AG04450 (cell line): ENCODE results near the gene ITFG1. TPM values are rescaled to one million over a fixed set of nuclear protein-coding genes. Genes with fewer than 3 reads are reported as not detected.
"Not testable (repeated sequence)": the region's sequence is repeated elsewhere in the genome, so short reads cannot be mapped to it uniquely, and the experiment has no call there.

ENCODE experiments used
- CTCF ChIA-PET: fragments of 300-600, 350-600 bp; formaldehyde crosslinking; extraction: SDS; loops from one replicate; lab custom pipeline; 2022; ENCODE audit warnings: antibody characterized with exemption, inconsistent platforms; lab: Charles Lee
- POLR2A ChIA-PET: fragments of 350-600 bp; formaldehyde crosslinking; extraction: SDS; loops from one replicate; lab custom pipeline; 2021; ENCODE audit warnings: antibody characterized with exemption, inconsistent platforms; lab: Yijun Ruan, JAX
- DNase-seq: peaks from one replicate; pipeline ENCODE4 v3.0.0-alpha.2; 2011; ENCODE audit warnings: low read depth, low spot score
- H3K27ac ChIP-seq: one replicate; pipeline ENCODE4 v1.5.1; 2012; ENCODE audit warnings: low read depth, low read length, control low read depth
- H3K27me3 ChIP-seq: one replicate; pipeline ENCODE4 v1.6.0; 2012; ENCODE audit warnings: low read length; ENCODE audit not compliant: control insufficient read depth, insufficient read depth
- H3K4me3 ChIP-seq: 2 replicates; pipeline ENCODE4 v1.5.1; 2011; ENCODE audit warnings: mild to moderate bottlenecking, low read depth, low read length, control low read depth
- H3K9me3 ChIP-seq: 2 replicates; pipeline ENCODE4 v1.5.1; 2012; ENCODE audit warnings: low read length; ENCODE audit not compliant: control insufficient read depth, insufficient read depth
- polyA plus RNA-seq: library from polyadenylated mRNA; depleted of rRNA; stranded (reverse); fragments of >200 nt; gene quantifications from 2 replicates; pipeline ENCODE4 v1.2.3, GENCODE V29; 2011
- TF ChIP-seq, protein P1 (sequence below): IDR thresholded peaks from 2 replicates; pipeline ENCODE4 v1.5.1; 2011; ENCODE audit warnings: low read depth, low read length, control low read depth, inconsistent platforms

Gene ITFG1
- polyA plus RNA-seq, 1 experiment: 125 TPM

- Histone ChIP-seq H3K4me3 (no peak overlapping the region), H3K27me3 (no peaks in the 10 kb centered on the region), H3K27ac (no peak overlapping the region), H3K9me3 (no peaks in the 10 kb centered on the region)
- DNase-seq: no peak
- ChIA-PET POLR2A (no interaction called here), CTCF (interaction anchor here (0.8 kb wide), 1 partner anchor 11 kb away, joined by 3 read pairs; no protein-coding TSS in a partner anchor)
- TF ChIP-seq, protein P1, sequence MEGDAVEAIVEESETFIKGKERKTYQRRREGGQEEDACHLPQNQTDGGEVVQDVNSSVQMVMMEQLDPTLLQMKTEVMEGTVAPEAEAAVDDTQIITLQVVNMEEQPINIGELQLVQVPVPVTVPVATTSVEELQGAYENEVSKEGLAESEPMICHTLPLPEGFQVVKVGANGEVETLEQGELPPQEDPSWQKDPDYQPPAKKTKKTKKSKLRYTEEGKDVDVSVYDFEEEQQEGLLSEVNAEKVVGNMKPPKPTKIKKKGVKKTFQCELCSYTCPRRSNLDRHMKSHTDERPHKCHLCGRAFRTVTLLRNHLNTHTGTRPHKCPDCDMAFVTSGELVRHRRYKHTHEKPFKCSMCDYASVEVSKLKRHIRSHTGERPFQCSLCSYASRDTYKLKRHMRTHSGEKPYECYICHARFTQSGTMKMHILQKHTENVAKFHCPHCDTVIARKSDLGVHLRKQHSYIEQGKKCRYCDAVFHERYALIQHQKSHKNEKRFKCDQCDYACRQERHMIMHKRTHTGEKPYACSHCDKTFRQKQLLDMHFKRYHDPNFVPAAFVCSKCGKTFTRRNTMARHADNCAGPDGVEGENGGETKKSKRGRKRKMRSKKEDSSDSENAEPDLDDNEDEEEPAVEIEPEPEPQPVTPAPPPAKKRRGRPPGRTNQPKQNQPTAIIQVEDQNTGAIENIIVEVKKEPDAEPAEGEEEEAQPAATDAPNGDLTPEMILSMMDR: no peak
Measured at GRCh38 chr16:47469227-47469626, 8.4 kb upstream of the ITFG1 start.

GRCh38 chr16:47468070-47468689 lies 7.3 kb upstream of the ITFG1 start:
- POLR2A ChIA-PET, DNase-seq, H3K4me3 ChIP-seq, H3K9me3 ChIP-seq, H3K27ac ChIP-seq, H3K27me3 ChIP-seq, CTCF ChIA-PET: not testable (repeated sequence)

- CTCF ChIA-PET: interaction anchor here (1.3 kb wide), 1 partner anchor 326 kb away, joined by 3 read pairs; no protein-coding TSS in a partner anchor
- POLR2A ChIA-PET: no interaction called here
- Histone ChIP-seq H3K4me3 (no peak overlapping the region), H3K27ac (no peak overlapping the region), H3K27me3 (no peaks in the 10 kb centered on the region), H3K9me3 (no peaks in the 10 kb centered on the region)
- no peak for DNase-seq
- TF ChIP-seq, protein P1: no peak
Measured at GRCh38 chr16:47467501-47467900, 6.6 kb upstream of the ITFG1 start.

GRCh38 chr16:47465919-47466630 lies 5.2 kb upstream of the ITFG1 start:
- no peak overlapping the region for H3K4me3 ChIP-seq
- no peaks in the 10 kb centered on the region for H3K9me3 ChIP-seq
- no peaks in the 10 kb centered on the region for H3K27me3 ChIP-seq
- H3K27ac ChIP-seq: no peak overlapping the region
- TF ChIP-seq, protein P1: no peak
- CTCF ChIA-PET: interaction anchor here (1.0 to 1.3 kb wide), 2 partner anchors 9 to 324 kb away, joined by 3 read pairs; no protein-coding TSS in a partner anchor
- POLR2A ChIA-PET: no interaction called here
- DNase-seq: no peak

GRCh38 chr16:47463771-47464624 lies 3.1 kb upstream of the ITFG1 start:
- CTCF ChIA-PET: no interaction called here
- H3K27ac ChIP-seq: no peak overlapping the region

More at GRCh38 chr16:47463771-47464624, 3.1 kb upstream of the ITFG1 start:
- Histone ChIP-seq H3K27me3 (no peaks in the 10 kb centered on the region), H3K4me3 (no peak overlapping the region), H3K9me3 (no peaks in the 10 kb centered on the region; the same call in 1 of the 2 replicates)
- DNase-seq: no peak
- POLR2A ChIA-PET: interaction anchor here (0.9 kb wide), 1 partner anchor 11 kb away, joined by 5 read pairs; no protein-coding TSS in a partner anchor
- TF ChIP-seq, protein P1: no peak
